HEK293 (cell line): ENCODE data around the gene NRSN2.
A peak's percentile ranks its signal among the peaks of the same experiment; 100 is the strongest.

Experiments used
- BCL11A ChIP-seq: fragments of 450-650 bp; formaldehyde crosslinking; IDR thresholded peaks from 2 replicates; pipeline ENCODE4 v1.5.1; 2016; ENCODE audit warnings: low read depth, missing biosample characterization, missing genetic modification characterization
- GLI2 ChIP-seq: fragments of 450-650 bp; formaldehyde crosslinking; IDR thresholded peaks from 2 replicates; pipeline ENCODE4; 2017; ENCODE audit warnings: missing biosample characterization, missing genetic modification characterization, low read depth, borderline replicate concordance
- HOXC10 ChIP-seq: sonication (generic); formaldehyde crosslinking; IDR thresholded peaks from 2 replicates; pipeline ENCODE4 v1.8.1; 2023; ENCODE audit warnings: mild to moderate bottlenecking, missing genetic modification reagents
- MEIS1 ChIP-seq: sonication (generic); formaldehyde crosslinking; IDR thresholded peaks from 2 replicates; pipeline ENCODE4 v1.8.1; 2022; ENCODE audit warnings: missing genetic modification reagents, mild to moderate bottlenecking, borderline replicate concordance
- PRDM2 ChIP-seq: fragments of 450-650 bp; formaldehyde crosslinking; IDR thresholded peaks from 2 replicates; pipeline ENCODE4 v1.5.1; 2016; ENCODE audit warnings: missing biosample characterization, missing genetic modification characterization, borderline replicate concordance
- ZBTB20 ChIP-seq: fragments of 450-650 bp; formaldehyde crosslinking; IDR thresholded peaks from 2 replicates; pipeline ENCODE4 v1.5.1; 2016; ENCODE audit warnings: missing biosample characterization, missing genetic modification characterization
- ZBTB21 ChIP-seq: fragments of 450-650 bp; formaldehyde crosslinking; IDR thresholded peaks from 2 replicates; pipeline ENCODE4 v1.5.1; 2017; ENCODE audit warnings: missing biosample characterization, missing genetic modification characterization
- ZFHX2 ChIP-seq: fragments of 450-650 bp; formaldehyde crosslinking; conservative IDR thresholded peaks from 2 replicates; pipeline ENCODE4 v1.5.1; 2016; ENCODE audit warnings: missing biosample characterization, missing genetic modification characterization
- ZFP3 ChIP-seq: fragments of 450-650 bp; formaldehyde crosslinking; IDR thresholded peaks from 2 replicates; pipeline ENCODE4 v1.5.1; 2016; ENCODE audit warnings: low read depth, missing biosample characterization, missing genetic modification characterization
- ZFP37 ChIP-seq: fragments of 450-650 bp; formaldehyde crosslinking; IDR thresholded peaks from 2 replicates; pipeline ENCODE4 v1.5.1; 2016; ENCODE audit warnings: missing biosample characterization, missing genetic modification characterization
- ZFP69B ChIP-seq: fragments of 450-650 bp; formaldehyde crosslinking; IDR thresholded peaks from 2 replicates; pipeline ENCODE4 v1.5.1; 2016; ENCODE audit warnings: missing biosample characterization, missing genetic modification characterization
- ZNF133 ChIP-seq: fragments of 450-650 bp; formaldehyde crosslinking; IDR thresholded peaks from 2 replicates; pipeline ENCODE4 v1.5.1; 2016; ENCODE audit warnings: missing biosample characterization, missing genetic modification characterization
- ZNF274 ChIP-seq, 2 experiments: fragments of 200-500 bp in 1 of 2; fragments of 450-650 bp in 1 of 2; sonication (Bioruptor generic) in 1 of 2; formaldehyde crosslinking in 1 of 2; IDR thresholded peaks; 2 replicates each; pipeline versions ENCODE4 v1.5.1 to v1.6.1; 2014 to 2016; ENCODE audit warnings: borderline replicate concordance in 1 of 2, inconsistent platforms in 1 of 2, low read length in 1 of 2, missing biosample characterization in 1 of 2, missing genetic modification characterization in 1 of 2
- ZNF335 ChIP-seq: fragments of 450-650 bp; formaldehyde crosslinking; conservative IDR thresholded peaks from 2 replicates; pipeline ENCODE4 v1.5.1; 2016; ENCODE audit warnings: missing biosample characterization, missing genetic modification characterization
- ZNF426 ChIP-seq: fragments of 450-650 bp; formaldehyde crosslinking; IDR thresholded peaks from 2 replicates; pipeline ENCODE4 v1.5.1; 2017; ENCODE audit warnings: missing biosample characterization, missing genetic modification characterization, mild to moderate bottlenecking, inconsistent platforms, moderate library complexity
- ZNF518A ChIP-seq: fragments of 450-650 bp; formaldehyde crosslinking; conservative IDR thresholded peaks from 2 replicates; pipeline ENCODE4 v1.5.1; 2016; ENCODE audit warnings: low read depth, missing biosample characterization, missing genetic modification characterization
- ZNF544 ChIP-seq: fragments of 450-650 bp; formaldehyde crosslinking; IDR thresholded peaks from 2 replicates; pipeline ENCODE4 v1.5.0; 2017; ENCODE audit warnings: missing biosample characterization, missing genetic modification characterization
- ZNF555 ChIP-seq: fragments of 450-650 bp; formaldehyde crosslinking; conservative IDR thresholded peaks from 2 replicates; pipeline ENCODE4 v1.5.1; 2017; ENCODE audit warnings: missing biosample characterization, mild to moderate bottlenecking, missing genetic modification characterization, inconsistent platforms
- ZNF561 ChIP-seq: fragments of 450-650 bp; IDR thresholded peaks from 2 replicates; pipeline ENCODE4 v1.5.1; 2018; ENCODE audit warnings: missing biosample characterization, missing genetic modification characterization, borderline replicate concordance
- ZNF623 ChIP-seq: fragments of 450-650 bp; formaldehyde crosslinking; IDR thresholded peaks from 2 replicates; pipeline ENCODE4 v1.5.1; 2016; ENCODE audit warnings: missing biosample characterization, missing genetic modification characterization
- ZNF654 ChIP-seq: fragments of 450-650 bp; formaldehyde crosslinking; IDR thresholded peaks from 2 replicates; pipeline ENCODE4 v1.5.1; 2016; ENCODE audit warnings: low read depth, missing biosample characterization, missing genetic modification characterization
- ZNF677 ChIP-seq: fragments of 450-650 bp; IDR thresholded peaks from 2 replicates; pipeline ENCODE4 v1.5.0; 2018; ENCODE audit warnings: missing biosample characterization, mild to moderate bottlenecking, missing genetic modification characterization, moderate library complexity
- ZNF785 ChIP-seq: fragments of 450-650 bp; formaldehyde crosslinking; IDR thresholded peaks from 2 replicates; pipeline ENCODE4 v1.5.1; 2016; ENCODE audit warnings: missing biosample characterization, missing genetic modification characterization
- ZNF843 ChIP-seq: fragments of 450-650 bp; formaldehyde crosslinking; IDR thresholded peaks from 2 replicates; pipeline ENCODE4 v1.5.1; 2016; ENCODE audit warnings: missing biosample characterization, missing genetic modification characterization
- TF ChIP-seq, protein P1 (sequence below): sonication (generic); formaldehyde crosslinking; IDR thresholded peaks from 2 replicates; pipeline ENCODE4 v1.8.1; 2022; ENCODE audit warnings: mild to moderate bottlenecking, moderate library complexity, missing genetic modification reagents
- TF ChIP-seq, protein P2 (sequence below): fragments of 450-650 bp; formaldehyde crosslinking; IDR thresholded peaks from 2 replicates; pipeline ENCODE4 v1.5.1; 2017; ENCODE audit warnings: missing biosample characterization, missing genetic modification characterization

NRSN2 gene

DNA sequence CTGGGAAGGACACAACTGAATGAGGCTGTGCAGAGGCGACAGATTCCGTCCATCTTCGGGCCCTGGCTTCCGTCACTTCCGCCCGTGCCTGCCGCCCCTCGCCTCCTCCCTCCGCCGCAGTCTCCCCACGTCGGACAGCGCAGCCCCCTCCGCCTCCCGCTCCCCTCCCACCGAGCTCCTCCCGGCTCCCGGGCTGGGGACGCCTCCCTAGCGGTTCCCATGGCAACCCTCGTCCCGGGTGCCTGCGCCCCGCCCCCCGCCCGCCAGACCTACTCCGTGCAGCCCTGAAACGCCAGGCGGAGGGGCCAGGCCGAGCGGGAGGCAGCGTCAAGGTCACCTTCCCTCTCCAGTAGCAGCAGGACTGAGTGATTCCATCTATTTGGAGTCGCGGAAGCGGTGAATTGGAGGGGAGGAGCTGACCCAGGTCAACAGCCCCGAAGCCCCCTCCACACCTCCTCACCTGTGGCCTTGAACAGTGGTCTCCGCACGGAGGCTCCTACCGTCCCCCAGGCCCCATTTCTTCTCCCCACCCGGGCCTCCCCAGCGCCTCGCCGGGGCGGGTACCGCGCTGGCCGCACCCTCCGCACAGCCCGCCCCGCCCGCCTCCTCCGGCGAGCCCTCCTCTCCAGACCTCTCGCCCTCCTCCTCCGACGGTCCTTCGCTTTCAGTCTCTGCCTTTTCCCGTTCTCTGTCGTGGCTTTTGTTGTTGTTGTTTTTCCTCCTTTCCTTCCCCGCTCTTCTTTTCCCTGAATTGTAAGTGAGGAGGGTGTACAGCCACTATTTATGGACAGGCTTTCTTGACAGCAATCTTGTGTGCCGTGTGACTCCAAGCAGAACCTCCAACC lies 951 bp downstream of the NRSN2 start (continued):
- TF ChIP-seq ZNF335 (tag by site-specific recombination) (peak; percentile 97), ZNF654 (tag by site-specific recombination) (no peak), ZBTB20 (peak; percentile 98), ZNF544 (tag by site-specific recombination) (no peak), ZNF555 (tag by site-specific recombination) (no peak), ZFP69B (tag by site-specific recombination) (no peak), BCL11A (tag by site-specific recombination) (peak; percentile 48), ZFP3 (no peak), ZNF785 (tag by site-specific recombination) (no peak), ZFHX2 (tag by site-specific recombination) (peak; percentile 86), ZBTB21 (tag by site-specific recombination) (no peak), ZNF426 (tag by site-specific recombination) (no peak), ZNF623 (no peak), ZFP37 (tag by site-specific recombination) (no peak), ZNF274 (IDR thresholded peaks at IDR 0.05; ENCODE audit: low read length) (no peak), ZNF274 (tag by site-specific recombination; IDR thresholded peaks at IDR 0.05; ENCODE audit: borderline replicate concordance) (no peak), ZNF133 (peak; percentile 28; the same call in 1 of the 2 replicates), HOXC10 (no peak), GLI2 (tag by site-specific recombination) (no peak), PRDM2 (tag by site-specific recombination) (no peak), ZNF843 (tag by site-specific recombination) (0 out of 2 replicates have a peak, but pooled peaks have one; percentile 34), ZNF561 (tag by site-specific recombination) (peak; percentile 87; the same call in 1 of the 2 replicates), ZNF677 (tag by site-specific recombination) (no peak), ZNF518A (no peak), MEIS1 (CRISPR knock-in tag) (no peak)
- TF ChIP-seq, protein P1, sequence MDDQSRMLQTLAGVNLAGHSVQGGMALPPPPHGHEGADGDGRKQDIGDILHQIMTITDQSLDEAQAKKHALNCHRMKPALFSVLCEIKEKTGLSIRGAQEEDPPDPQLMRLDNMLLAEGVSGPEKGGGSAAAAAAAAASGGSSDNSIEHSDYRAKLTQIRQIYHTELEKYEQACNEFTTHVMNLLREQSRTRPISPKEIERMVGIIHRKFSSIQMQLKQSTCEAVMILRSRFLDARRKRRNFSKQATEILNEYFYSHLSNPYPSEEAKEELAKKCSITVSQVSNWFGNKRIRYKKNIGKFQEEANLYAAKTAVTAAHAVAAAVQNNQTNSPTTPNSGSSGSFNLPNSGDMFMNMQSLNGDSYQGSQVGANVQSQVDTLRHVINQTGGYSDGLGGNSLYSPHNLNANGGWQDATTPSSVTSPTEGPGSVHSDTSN (CRISPR knock-in tag): no peak; the same call in 1 of the 2 replicates
- TF ChIP-seq, protein P2, sequence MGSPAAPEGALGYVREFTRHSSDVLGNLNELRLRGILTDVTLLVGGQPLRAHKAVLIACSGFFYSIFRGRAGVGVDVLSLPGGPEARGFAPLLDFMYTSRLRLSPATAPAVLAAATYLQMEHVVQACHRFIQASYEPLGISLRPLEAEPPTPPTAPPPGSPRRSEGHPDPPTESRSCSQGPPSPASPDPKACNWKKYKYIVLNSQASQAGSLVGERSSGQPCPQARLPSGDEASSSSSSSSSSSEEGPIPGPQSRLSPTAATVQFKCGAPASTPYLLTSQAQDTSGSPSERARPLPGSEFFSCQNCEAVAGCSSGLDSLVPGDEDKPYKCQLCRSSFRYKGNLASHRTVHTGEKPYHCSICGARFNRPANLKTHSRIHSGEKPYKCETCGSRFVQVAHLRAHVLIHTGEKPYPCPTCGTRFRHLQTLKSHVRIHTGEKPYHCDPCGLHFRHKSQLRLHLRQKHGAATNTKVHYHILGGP (tag by site-specific recombination): no peak
